Measurements from ENCODE around the gene SNX25. TPM values are rescaled to one million over a fixed set of nuclear protein-coding genes. Genes with fewer than 3 reads are reported as not detected.
"Not testable (repeated sequence)": the region's sequence is repeated elsewhere in the genome, so short reads cannot be mapped to it uniquely, and the experiment has no call there.

Gene SNX25
- total RNA-seq, 4 donors from 2014 or later: 7.1 to 113 (median 20.9) TPM

GRCh38 chr4:185202984-185203485 lies 6.4 kb upstream of the SNX25 start:
- no peak for DNase-seq
- no peak for TF ChIP-seq POLR2A (IDR thresholded peaks at IDR 0.05)
- TF ChIP-seq, protein P1, sequence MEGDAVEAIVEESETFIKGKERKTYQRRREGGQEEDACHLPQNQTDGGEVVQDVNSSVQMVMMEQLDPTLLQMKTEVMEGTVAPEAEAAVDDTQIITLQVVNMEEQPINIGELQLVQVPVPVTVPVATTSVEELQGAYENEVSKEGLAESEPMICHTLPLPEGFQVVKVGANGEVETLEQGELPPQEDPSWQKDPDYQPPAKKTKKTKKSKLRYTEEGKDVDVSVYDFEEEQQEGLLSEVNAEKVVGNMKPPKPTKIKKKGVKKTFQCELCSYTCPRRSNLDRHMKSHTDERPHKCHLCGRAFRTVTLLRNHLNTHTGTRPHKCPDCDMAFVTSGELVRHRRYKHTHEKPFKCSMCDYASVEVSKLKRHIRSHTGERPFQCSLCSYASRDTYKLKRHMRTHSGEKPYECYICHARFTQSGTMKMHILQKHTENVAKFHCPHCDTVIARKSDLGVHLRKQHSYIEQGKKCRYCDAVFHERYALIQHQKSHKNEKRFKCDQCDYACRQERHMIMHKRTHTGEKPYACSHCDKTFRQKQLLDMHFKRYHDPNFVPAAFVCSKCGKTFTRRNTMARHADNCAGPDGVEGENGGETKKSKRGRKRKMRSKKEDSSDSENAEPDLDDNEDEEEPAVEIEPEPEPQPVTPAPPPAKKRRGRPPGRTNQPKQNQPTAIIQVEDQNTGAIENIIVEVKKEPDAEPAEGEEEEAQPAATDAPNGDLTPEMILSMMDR (IDR thresholded peaks at IDR 0.05): no peak
- H3K27me3 ChIP-seq: no peaks in the 10 kb centered on the region
- H3K9me3 ChIP-seq: no peaks in the 10 kb centered on the region
- H3K27ac ChIP-seq: peak overlapping the region; percentile 97 to 99
- no peaks in the 10 kb centered on the region for H3K36me3 ChIP-seq
- intact Hi-C loops (cut with DNase I; ENCODE audit: low total_unique reads): no loop called here
- peak overlapping the region; percentile 34 to 59 for H3K4me3 ChIP-seq
- peaks cover 0 to 6% of the 10 kb centered on the region in 2 donors for H3K4me1 ChIP-seq

- Histone ChIP-seq H3K4me3 (peak within 1 kb of the TSS; percentile 34 to 59), H3K4me1 (peaks cover 0 to 6% of the 10 kb centered on the region in 2 donors), H3K27me3 (no peaks in the 10 kb centered on the region), H3K27ac (peak within 1 kb of the TSS; percentile 97 to 99), H3K36me3 (no peaks in the 10 kb centered on the region), H3K9me3 (no peaks in the 10 kb centered on the region)
- peak; percentile 73 to 85 for TF ChIP-seq POLR2A (IDR thresholded peaks at IDR 0.05)
- TF ChIP-seq, protein P1 (IDR thresholded peaks at IDR 0.05): peak in 1 of 4 experiments; percentile 12
- intact Hi-C loops (cut with DNase I; ENCODE audit: low total_unique reads): no loop called here
- peak; percentile 90 to 92 for DNase-seq
These were observed 5.7 kb upstream of the SNX25 start, which contains the start of gene CFAP97 for GRCh38 chr4:185203486-185204237. Gene CFAP97 (minus strand): TSS chr4:185204000. CDS start chr4:185191196, 12,804 bp downstream.

DNA sequence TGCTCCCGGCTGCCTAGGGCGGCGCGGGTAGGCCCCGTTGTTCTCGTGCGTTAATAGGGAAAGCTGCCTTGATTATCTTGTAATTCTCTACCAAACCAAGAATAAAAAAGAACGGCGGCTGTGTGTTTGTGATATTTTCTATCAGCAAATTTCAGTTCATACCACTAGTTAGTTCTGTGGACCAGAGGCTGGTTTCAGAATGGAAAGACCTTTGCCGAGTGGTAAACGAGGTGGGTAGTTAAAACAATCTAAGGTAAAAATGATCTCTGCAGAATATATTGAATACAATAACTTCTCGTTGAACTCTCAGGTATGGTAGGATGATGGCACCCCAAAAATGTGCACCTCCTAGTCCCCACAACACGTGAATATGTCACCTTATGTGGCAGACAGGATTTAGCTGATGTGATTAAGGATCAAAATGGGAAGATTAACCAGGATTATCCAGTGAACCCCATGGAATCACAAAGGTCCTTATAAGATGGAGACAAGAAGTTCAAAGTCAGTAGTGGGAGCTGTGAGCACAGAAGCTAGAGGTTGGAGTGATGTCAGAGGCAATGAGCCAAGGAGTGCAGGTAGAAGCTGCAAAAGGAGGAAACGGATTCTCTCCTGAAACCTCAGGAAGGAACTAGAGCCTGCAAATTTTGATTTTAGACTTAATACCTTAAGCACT lies 5.0 kb upstream of the SNX25 start:
- peak overlapping the region; percentile 34 to 59 for H3K4me3 ChIP-seq
- H3K36me3 ChIP-seq: no peaks in the 10 kb centered on the region
- H3K27me3 ChIP-seq: no peaks in the 10 kb centered on the region
- no peak for TF ChIP-seq POLR2A (IDR thresholded peaks at IDR 0.05)
- TF ChIP-seq, protein P1 (IDR thresholded peaks at IDR 0.05): no peak
- DNase-seq: no peak
- H3K4me1 ChIP-seq: peaks cover 0 to 6% of the 10 kb centered on the region in 2 donors
- intact Hi-C loops (cut with DNase I; ENCODE audit: low total_unique reads): no loop called here
- no peaks in the 10 kb centered on the region for H3K9me3 ChIP-seq
- H3K27ac ChIP-seq: peak overlapping the region; percentile 97 to 99

DNA sequence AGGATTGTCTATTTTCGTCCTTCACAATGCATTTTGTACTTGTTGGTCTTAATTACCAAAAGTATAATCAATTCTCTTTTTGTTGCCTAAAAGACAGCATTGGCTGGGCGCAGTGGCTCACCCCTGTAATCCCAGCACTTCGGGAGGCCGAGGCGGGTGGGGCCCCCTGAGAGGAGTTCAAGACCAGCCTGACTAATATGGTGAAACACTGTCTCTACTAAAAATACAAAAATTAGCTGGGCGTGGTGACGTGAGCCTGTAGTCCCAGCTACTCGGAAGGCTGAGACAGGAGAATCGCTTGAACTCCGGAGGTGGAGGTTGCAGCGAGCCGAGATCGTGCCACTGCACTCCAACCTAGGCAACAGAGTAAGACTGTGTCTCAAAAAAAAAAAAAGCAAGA lies 4.3 kb upstream of the SNX25 start:
- intact Hi-C loops (cut with DNase I; ENCODE audit: low total_unique reads); H3K4me1 ChIP-seq; H3K27ac ChIP-seq; H3K9me3 ChIP-seq; H3K27me3 ChIP-seq; H3K4me3 ChIP-seq; DNase-seq; H3K36me3 ChIP-seq: not testable (repeated sequence)

DNA sequence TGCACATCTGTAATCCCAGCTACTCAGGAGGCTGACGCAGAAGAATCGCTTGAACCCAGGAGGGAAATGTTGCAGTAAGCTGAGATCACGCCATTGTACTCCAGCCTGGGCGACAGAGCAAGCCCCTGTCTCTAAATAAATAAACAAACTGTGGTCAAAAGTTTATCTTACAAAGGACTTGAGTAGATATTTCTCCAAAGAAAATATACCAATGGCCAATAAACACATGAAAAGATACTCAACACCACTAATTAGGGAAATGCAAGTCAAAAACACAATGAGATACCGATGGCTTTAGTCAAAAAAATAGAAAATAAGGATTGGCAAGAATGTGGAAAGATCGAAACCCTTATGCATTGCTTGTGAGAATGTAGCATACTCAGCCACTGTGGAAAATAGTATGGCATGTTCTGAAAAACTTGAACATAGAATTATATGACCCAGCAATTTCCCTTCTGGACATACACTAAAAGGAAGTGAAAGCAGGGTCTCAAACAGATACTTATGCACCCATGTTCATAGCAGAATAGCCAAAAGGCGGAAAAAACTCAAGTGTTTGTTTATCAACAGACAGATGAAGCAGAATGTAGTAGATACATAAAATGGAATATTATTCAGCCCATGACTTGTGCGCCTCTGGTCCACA lies 3.6 kb upstream of the SNX25 start:
- intact Hi-C loops (cut with DNase I; ENCODE audit: low total_unique reads): no loop called here

More for the DNA sequence above, 3.6 kb upstream of the SNX25 start:
- no peak for TF ChIP-seq POLR2A (IDR thresholded peaks at IDR 0.05)
- TF ChIP-seq, protein P1 (IDR thresholded peaks at IDR 0.05): no peak
- no peak for DNase-seq
- no peaks in the 10 kb centered on the region for H3K27me3 ChIP-seq
- H3K4me3 ChIP-seq: no peak overlapping the region
- peaks cover 0 to 6% of the 10 kb centered on the region in 2 donors for H3K4me1 ChIP-seq
- H3K36me3 ChIP-seq: no peaks in the 10 kb centered on the region
- no peaks in the 10 kb centered on the region for H3K9me3 ChIP-seq
- H3K27ac ChIP-seq: no peak overlapping the region
